ENCODE measurements around the gene GPR156. TPM values are rescaled to one million over a fixed set of nuclear protein-coding genes. Genes with fewer than 3 reads are reported as not detected.

GPR156 gene
- total and polyA plus RNA-seq, 2 donors (not counting 3 experiments of a cell fraction or from before 2014, with no cell fraction given), result 0.14 to 0.27 TPM

DNA sequence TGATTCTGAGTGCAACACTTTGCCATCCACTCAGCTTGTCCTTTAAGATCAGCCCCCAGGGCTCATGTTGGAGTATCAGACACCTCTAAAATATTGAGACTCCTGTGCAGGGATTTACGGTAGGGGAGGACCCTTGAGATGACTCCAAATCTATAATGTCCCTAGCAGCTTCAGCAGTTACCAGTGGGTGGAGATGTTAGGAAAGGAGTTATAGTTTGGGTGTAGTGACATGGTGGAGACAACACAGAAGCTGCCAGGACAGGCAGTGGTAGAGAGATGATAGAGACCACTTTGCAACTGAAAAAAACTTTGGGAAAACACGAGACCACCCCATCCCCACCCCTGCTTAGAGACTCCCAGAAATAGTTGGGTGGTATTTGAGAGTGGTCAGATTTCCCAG lies 147.5 kb downstream of the GPR156 start:
- BruUV-seq (replicated peaks), result no TSS peak
- intact Hi-C loops (cut with micrococcal nuclease), result no loop called here
- TF ChIP-seq FOS (IDR thresholded peaks at IDR 0.05; ENCODE audit: borderline replicate concordance, insufficient read depth, low read length) (no peak), EZH2 (IDR thresholded peaks at IDR 0.05; ENCODE audit: borderline replicate concordance, low read depth, low read length, severe bottlenecking) (no peak), GATA2 (IDR thresholded peaks at IDR 0.05; ENCODE audit: insufficient read depth, insufficient read length, low read depth, low read length) (no peak), MYC (IDR thresholded peaks at IDR 0.05; ENCODE audit: low read depth, low read length) (no peak), POLR2A (IDR thresholded peaks at IDR 0.05; ENCODE audit: low read depth, low read length) (no peak), POLR2AphosphoS5 (IDR thresholded peaks at IDR 0.05; ENCODE audit: insufficient read depth, low read depth, low read length) (no peak), JUN (IDR thresholded peaks at IDR 0.05; ENCODE audit: borderline replicate concordance, insufficient read depth, insufficient read length, low read depth) (no peak)
- TF ChIP-seq, protein P1, sequence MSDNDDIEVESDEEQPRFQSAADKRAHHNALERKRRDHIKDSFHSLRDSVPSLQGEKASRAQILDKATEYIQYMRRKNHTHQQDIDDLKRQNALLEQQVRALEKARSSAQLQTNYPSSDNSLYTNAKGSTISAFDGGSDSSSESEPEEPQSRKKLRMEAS (IDR thresholded peaks at IDR 0.05; ENCODE audit: insufficient read depth, insufficient read length), result no peak
- TF ChIP-seq, protein P2, sequence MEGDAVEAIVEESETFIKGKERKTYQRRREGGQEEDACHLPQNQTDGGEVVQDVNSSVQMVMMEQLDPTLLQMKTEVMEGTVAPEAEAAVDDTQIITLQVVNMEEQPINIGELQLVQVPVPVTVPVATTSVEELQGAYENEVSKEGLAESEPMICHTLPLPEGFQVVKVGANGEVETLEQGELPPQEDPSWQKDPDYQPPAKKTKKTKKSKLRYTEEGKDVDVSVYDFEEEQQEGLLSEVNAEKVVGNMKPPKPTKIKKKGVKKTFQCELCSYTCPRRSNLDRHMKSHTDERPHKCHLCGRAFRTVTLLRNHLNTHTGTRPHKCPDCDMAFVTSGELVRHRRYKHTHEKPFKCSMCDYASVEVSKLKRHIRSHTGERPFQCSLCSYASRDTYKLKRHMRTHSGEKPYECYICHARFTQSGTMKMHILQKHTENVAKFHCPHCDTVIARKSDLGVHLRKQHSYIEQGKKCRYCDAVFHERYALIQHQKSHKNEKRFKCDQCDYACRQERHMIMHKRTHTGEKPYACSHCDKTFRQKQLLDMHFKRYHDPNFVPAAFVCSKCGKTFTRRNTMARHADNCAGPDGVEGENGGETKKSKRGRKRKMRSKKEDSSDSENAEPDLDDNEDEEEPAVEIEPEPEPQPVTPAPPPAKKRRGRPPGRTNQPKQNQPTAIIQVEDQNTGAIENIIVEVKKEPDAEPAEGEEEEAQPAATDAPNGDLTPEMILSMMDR (IDR thresholded peaks at IDR 0.05; ENCODE audit: extremely low read depth in 1 of 2, insufficient read depth in 1 of 2, low read depth in 1 of 2, low read length in 2 of 2), result no peak
- H4K20me1 ChIP-seq (replicated peaks; ENCODE audit: control insufficient read depth, extremely low read depth, insufficient read depth, low read length), result no peaks in the 10 kb centered on the region
- no peak overlapping the region for H3K9ac ChIP-seq (replicated peaks; ENCODE audit: extremely low read depth, insufficient read depth, low read length)
- no peak overlapping the region for H3K4me3 ChIP-seq (replicated peaks in 1 of 3; ENCODE audit: insufficient read depth in 1 of 3, low read depth in 1 of 3, low read length in 3 of 3)
- no peaks in the 10 kb centered on the region for H3K79me2 ChIP-seq (ENCODE audit: control insufficient read depth, insufficient read depth, low read length)
- no peaks in the 10 kb centered on the region for H3K27me3 ChIP-seq (ENCODE audit: control insufficient read depth in 2 of 2, insufficient read depth in 2 of 2, low read length in 2 of 2)
- no peaks in the 10 kb centered on the region for H3K9me1 ChIP-seq (replicated peaks; ENCODE audit: control insufficient read depth, extremely low read depth, insufficient read depth, low read length)
- dilution Hi-C loops (cut with MboI; ENCODE audit: extremely low pct_ligation_motif_present, low sequenced_read_pairs), result no loop called here
- H3K9me3 ChIP-seq (replicated peaks; ENCODE audit: control insufficient read depth, insufficient read depth, low read length), result no peaks in the 10 kb centered on the region
- ChIA-PET POLR2A (no interaction called here), CTCF (no interaction called here)
- DNase-seq (ENCODE audit: low read depth, low spot score) (no peak), FAIRE-seq (no peak)
- no peaks in the 10 kb centered on the region for H3K36me3 ChIP-seq (ENCODE audit: control insufficient read depth in 2 of 2, extremely low read depth in 1 of 2, insufficient read depth in 2 of 2, low read length in 2 of 2)
- H3K4me1 ChIP-seq (ENCODE audit: control insufficient read depth, extremely low read depth, insufficient read depth, low read length), result peaks cover 5% of the 10 kb centered on the region
- no peak overlapping the region for H2AFZ ChIP-seq (ENCODE audit: low read depth, low read length)
- H3K27ac ChIP-seq (ENCODE audit: insufficient read depth, low read depth, low read length), result no peak overlapping the region
- H3K4me2 ChIP-seq (ENCODE audit: insufficient read depth, low read length), result no peak overlapping the region

All from endothelial cell of umbilical vein (primary cell).